Measurements from ENCODE around the gene THNSL1. TPM values are rescaled to one million over a fixed set of nuclear protein-coding genes. Genes with fewer than 3 reads are reported as not detected.

Gene THNSL1
- total RNA-seq, 1 experiment from 2014 or later = 3.0 TPM

DNA sequence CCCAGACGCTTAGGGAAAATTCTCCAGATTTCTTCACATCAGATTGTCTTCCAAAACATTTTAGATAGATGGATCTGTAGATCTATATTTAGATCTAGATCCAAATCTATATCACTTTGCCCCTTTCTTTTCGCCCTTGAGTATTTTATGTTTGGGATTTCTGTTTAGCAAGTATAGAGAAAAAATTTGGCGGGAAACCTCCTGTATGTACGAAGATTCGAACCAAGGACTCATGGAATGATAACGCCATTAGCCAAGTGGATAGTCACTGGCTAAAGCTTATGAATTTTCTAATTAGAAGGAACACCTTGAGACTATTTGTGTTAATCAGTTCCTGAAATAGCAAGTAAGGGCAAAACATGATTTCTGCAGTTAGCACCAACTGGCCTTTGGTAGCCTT lies 1.2 kb downstream of the THNSL1 start:
- Histone ChIP-seq H3K4me3 (ENCODE audit: low read depth in 2 of 2, low read length in 2 of 2) (peak overlapping the region; percentile 59 to 70), H3K27me3 (ENCODE audit: control insufficient read depth, insufficient read depth, low read length) (no peaks in the 10 kb centered on the region), H3K27ac (ENCODE audit: low read length) (peak overlapping the region; percentile 97), H3K9me3 (ENCODE audit: control insufficient read depth, insufficient read depth, low read depth, low read length) (no peaks in the 10 kb centered on the region), H3K4me1 (ENCODE audit: control insufficient read depth, insufficient read depth, low read length) (peaks cover 9% of the 10 kb centered on the region), H3K36me3 (ENCODE audit: control insufficient read depth, insufficient read depth, low read length) (peaks cover 2% of the 10 kb centered on the region; the same call in 1 of the 2 replicates)
- CTCF ChIA-PET = no interaction called here
- ATAC-seq = no peak
- TF ChIP-seq, protein P1, sequence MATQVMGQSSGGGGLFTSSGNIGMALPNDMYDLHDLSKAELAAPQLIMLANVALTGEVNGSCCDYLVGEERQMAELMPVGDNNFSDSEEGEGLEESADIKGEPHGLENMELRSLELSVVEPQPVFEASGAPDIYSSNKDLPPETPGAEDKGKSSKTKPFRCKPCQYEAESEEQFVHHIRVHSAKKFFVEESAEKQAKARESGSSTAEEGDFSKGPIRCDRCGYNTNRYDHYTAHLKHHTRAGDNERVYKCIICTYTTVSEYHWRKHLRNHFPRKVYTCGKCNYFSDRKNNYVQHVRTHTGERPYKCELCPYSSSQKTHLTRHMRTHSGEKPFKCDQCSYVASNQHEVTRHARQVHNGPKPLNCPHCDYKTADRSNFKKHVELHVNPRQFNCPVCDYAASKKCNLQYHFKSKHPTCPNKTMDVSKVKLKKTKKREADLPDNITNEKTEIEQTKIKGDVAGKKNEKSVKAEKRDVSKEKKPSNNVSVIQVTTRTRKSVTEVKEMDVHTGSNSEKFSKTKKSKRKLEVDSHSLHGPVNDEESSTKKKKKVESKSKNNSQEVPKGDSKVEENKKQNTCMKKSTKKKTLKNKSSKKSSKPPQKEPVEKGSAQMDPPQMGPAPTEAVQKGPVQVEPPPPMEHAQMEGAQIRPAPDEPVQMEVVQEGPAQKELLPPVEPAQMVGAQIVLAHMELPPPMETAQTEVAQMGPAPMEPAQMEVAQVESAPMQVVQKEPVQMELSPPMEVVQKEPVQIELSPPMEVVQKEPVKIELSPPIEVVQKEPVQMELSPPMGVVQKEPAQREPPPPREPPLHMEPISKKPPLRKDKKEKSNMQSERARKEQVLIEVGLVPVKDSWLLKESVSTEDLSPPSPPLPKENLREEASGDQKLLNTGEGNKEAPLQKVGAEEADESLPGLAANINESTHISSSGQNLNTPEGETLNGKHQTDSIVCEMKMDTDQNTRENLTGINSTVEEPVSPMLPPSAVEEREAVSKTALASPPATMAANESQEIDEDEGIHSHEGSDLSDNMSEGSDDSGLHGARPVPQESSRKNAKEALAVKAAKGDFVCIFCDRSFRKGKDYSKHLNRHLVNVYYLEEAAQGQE (IDR thresholded peaks at IDR 0.05; ENCODE audit: insufficient read depth in 1 of 2, low read depth in 2 of 2, low read length in 1 of 2) = no peak
- TF ChIP-seq POLR2AphosphoS5 (IDR thresholded peaks at IDR 0.05; ENCODE audit: low read depth, low read length) (no peak), TCF7L2 (IDR thresholded peaks at IDR 0.05; ENCODE audit: low read depth, low read length) (no peak), SIN3A (IDR thresholded peaks at IDR 0.05; ENCODE audit: borderline replicate concordance, insufficient read depth, low read depth, low read length) (no peak)
- TF ChIP-seq, protein P2, sequence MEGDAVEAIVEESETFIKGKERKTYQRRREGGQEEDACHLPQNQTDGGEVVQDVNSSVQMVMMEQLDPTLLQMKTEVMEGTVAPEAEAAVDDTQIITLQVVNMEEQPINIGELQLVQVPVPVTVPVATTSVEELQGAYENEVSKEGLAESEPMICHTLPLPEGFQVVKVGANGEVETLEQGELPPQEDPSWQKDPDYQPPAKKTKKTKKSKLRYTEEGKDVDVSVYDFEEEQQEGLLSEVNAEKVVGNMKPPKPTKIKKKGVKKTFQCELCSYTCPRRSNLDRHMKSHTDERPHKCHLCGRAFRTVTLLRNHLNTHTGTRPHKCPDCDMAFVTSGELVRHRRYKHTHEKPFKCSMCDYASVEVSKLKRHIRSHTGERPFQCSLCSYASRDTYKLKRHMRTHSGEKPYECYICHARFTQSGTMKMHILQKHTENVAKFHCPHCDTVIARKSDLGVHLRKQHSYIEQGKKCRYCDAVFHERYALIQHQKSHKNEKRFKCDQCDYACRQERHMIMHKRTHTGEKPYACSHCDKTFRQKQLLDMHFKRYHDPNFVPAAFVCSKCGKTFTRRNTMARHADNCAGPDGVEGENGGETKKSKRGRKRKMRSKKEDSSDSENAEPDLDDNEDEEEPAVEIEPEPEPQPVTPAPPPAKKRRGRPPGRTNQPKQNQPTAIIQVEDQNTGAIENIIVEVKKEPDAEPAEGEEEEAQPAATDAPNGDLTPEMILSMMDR (IDR thresholded peaks at IDR 0.05) = no peak
- in situ Hi-C loops (cut with HindIII; ENCODE audit: low pct_unique_long_range_greater_than_20kb, low sequenced_read_pairs) = no loop called here
- POLR2A ChIA-PET = no interaction called here
- no peak for DNase-seq (ENCODE audit: low read depth, low spot score)
- intact Hi-C loops (cut with micrococcal nuclease; ENCODE audit: unreplicated experiment) = no loop called here
- no TSS peak for BruUV-seq (replicated peaks)

DNA sequence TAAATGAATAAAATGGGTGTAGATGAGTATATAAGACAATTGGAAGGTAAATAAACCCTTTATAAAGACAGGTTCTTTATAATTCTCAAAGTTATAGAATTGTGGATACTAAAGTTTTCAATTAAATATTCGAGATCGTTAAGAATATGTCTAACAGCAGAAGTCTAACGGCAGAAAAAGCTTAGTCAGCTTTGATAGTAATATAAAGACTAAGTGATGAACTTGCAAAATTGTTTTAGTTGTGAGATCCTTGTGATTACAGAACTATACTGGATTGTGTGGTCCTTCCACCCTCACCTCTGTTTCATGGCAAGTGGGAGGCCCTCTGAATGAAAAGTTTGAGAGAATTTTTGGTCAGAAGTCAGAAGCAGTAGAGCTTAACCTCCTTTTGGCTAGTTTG lies 2.3 kb downstream of the THNSL1 start:
- H3K4me1 ChIP-seq (ENCODE audit: control insufficient read depth, insufficient read depth, low read length) = peaks cover 9% of the 10 kb centered on the region
- H3K27me3 ChIP-seq (ENCODE audit: control insufficient read depth, insufficient read depth, low read length) = no peaks in the 10 kb centered on the region
- no peak overlapping the region for H3K27ac ChIP-seq (ENCODE audit: low read length)
- ATAC-seq = no peak
- no peaks in the 10 kb centered on the region for H3K9me3 ChIP-seq (ENCODE audit: control insufficient read depth, insufficient read depth, low read depth, low read length)
- ChIA-PET CTCF (no interaction called here), POLR2A (no interaction called here)
- in situ Hi-C loops (cut with HindIII; ENCODE audit: low pct_unique_long_range_greater_than_20kb, low sequenced_read_pairs) = no loop called here
- intact Hi-C loops (cut with micrococcal nuclease; ENCODE audit: unreplicated experiment) = no loop called here
- H3K4me3 ChIP-seq (ENCODE audit: low read depth in 2 of 2, low read length in 2 of 2) = no peak overlapping the region
- TF ChIP-seq, protein P1 (IDR thresholded peaks at IDR 0.05; ENCODE audit: insufficient read depth in 1 of 2, low read depth in 2 of 2, low read length in 1 of 2) = no peak
- no peak for TF ChIP-seq SIN3A (IDR thresholded peaks at IDR 0.05; ENCODE audit: borderline replicate concordance, insufficient read depth, low read depth, low read length)
- TF ChIP-seq TCF7L2 (IDR thresholded peaks at IDR 0.05; ENCODE audit: low read depth, low read length) = no peak
- no peak for TF ChIP-seq POLR2AphosphoS5 (IDR thresholded peaks at IDR 0.05; ENCODE audit: low read depth, low read length)
- TF ChIP-seq, protein P2 (IDR thresholded peaks at IDR 0.05) = no peak
- peaks cover 2% of the 10 kb centered on the region; the same call in 1 of the 2 replicates for H3K36me3 ChIP-seq (ENCODE audit: control insufficient read depth, insufficient read depth, low read length)
- no TSS peak for BruUV-seq (replicated peaks)
- no peak for DNase-seq (ENCODE audit: low read depth, low spot score)

Measured in Panc1 (cell line).